ENCODE measurements around the gene SORBS2. TPM values are rescaled to one million over a fixed set of nuclear protein-coding genes. Genes with fewer than 3 reads are reported as not detected.

SORBS2 gene
- polyA plus RNA-seq, 2 of the 4 experiments (the other 2 are of a cell fraction), result 0.23 to 0.90 TPM

DNA sequence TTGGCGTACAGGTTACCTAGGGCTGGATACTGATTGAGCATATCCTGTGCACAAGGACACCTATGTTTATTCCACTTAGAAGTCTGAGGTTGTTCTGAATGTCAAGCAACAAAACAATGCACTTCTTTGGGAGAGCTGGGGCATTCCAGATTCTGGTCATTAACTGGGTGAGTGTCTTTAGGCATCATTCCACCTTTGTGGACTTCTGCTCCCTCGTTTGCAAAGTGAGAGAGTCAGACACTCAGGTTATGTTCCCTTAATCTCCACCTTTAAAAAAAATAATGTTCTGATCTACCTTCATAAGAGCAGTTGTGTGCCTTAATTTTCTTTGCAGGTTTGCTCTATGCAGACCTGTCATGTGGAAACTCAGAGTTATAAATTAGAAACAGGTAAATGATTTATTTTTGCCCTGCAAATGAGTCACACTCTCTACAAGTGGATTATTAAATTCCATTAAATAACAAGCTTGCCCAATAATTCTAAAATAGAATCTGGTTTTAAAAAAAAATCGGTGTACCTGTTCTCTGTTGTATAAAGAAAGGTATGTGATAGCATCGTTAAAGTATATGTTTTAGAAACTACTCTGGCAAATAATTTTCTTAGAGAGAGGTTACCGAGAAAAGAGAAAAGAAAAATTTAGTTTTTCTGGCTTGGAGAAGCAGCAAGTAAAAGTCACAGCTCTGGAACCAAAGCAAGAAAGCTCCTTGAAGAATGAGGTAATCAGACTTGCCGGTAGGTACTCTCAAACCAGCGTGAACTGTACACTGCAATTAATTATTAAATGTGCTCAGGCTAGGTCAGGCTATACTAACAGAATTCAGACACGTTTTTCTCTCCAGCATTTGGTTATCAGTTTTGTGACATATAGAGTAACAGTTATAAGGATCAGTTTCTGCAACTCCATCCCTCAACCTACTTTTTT is 93.2 kb downstream of the SORBS2 start:
- Histone ChIP-seq H3K4me3 (no peak overlapping the region), H3K4me2 (no peak overlapping the region), H3K4me1 (peaks cover 6% of the 10 kb centered on the region; the same call in 2 of the 3 replicates), H3K9me3 (no peaks in the 10 kb centered on the region), H3K27ac (no peak overlapping the region; a peak in 1 of 6 replicates)
- WGBS (ENCODE audit: missing lambda C conversion rate), result 26% methylated on average over 8 of the region's 8 CpGs
- no peak for FAIRE-seq
- ChIA-PET POLR2A (no interaction called here), CTCF (interaction anchor here (0.6 to 0.7 kb wide), 2 partner anchors 8 to 18 kb away, joined by 3 read pairs; no protein-coding TSS in a partner anchor)
- TF ChIP-seq HOXB13 (CRISPR knock-in tag; IDR thresholded peaks at IDR 0.05; ENCODE audit: low read depth) (no peak), HEYL (CRISPR knock-in tag; IDR thresholded peaks at IDR 0.05) (no peak), ZSCAN20 (CRISPR knock-in tag; IDR thresholded peaks at IDR 0.05) (no peak), MAZ (IDR thresholded peaks at IDR 0.05; ENCODE audit: borderline replicate concordance, low read depth, low read length) (no peak), BHLHE40 (IDR thresholded peaks at IDR 0.05; ENCODE audit: low read depth, low read length) (no peak), NPAS2 (CRISPR knock-in tag; IDR thresholded peaks at IDR 0.05; ENCODE audit: borderline replicate concordance) (no peak), KDM1A (IDR thresholded peaks at IDR 0.05; ENCODE audit: low read depth) (no peak), POLR2A (IDR thresholded peaks at IDR 0.05; ENCODE audit: low read length) (no peak)
- TF ChIP-seq, protein P1, sequence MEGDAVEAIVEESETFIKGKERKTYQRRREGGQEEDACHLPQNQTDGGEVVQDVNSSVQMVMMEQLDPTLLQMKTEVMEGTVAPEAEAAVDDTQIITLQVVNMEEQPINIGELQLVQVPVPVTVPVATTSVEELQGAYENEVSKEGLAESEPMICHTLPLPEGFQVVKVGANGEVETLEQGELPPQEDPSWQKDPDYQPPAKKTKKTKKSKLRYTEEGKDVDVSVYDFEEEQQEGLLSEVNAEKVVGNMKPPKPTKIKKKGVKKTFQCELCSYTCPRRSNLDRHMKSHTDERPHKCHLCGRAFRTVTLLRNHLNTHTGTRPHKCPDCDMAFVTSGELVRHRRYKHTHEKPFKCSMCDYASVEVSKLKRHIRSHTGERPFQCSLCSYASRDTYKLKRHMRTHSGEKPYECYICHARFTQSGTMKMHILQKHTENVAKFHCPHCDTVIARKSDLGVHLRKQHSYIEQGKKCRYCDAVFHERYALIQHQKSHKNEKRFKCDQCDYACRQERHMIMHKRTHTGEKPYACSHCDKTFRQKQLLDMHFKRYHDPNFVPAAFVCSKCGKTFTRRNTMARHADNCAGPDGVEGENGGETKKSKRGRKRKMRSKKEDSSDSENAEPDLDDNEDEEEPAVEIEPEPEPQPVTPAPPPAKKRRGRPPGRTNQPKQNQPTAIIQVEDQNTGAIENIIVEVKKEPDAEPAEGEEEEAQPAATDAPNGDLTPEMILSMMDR (IDR thresholded peaks at IDR 0.05), result no peak
- TF ChIP-seq, protein P2, sequence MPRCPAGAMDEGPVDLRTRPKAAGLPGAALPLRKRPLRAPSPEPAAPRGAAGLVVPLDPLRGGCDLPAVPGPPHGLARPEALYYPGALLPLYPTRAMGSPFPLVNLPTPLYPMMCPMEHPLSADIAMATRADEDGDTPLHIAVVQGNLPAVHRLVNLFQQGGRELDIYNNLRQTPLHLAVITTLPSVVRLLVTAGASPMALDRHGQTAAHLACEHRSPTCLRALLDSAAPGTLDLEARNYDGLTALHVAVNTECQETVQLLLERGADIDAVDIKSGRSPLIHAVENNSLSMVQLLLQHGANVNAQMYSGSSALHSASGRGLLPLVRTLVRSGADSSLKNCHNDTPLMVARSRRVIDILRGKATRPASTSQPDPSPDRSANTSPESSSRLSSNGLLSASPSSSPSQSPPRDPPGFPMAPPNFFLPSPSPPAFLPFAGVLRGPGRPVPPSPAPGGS (IDR thresholded peaks at IDR 0.05), result no peak
- TF ChIP-seq, protein P3, sequence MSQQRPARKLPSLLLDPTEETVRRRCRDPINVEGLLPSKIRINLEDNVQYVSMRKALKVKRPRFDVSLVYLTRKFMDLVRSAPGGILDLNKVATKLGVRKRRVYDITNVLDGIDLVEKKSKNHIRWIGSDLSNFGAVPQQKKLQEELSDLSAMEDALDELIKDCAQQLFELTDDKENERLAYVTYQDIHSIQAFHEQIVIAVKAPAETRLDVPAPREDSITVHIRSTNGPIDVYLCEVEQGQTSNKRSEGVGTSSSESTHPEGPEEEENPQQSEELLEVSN (IDR thresholded peaks at IDR 0.05; ENCODE audit: borderline replicate concordance, low read depth), result no peak
- TF ChIP-seq, protein P4, sequence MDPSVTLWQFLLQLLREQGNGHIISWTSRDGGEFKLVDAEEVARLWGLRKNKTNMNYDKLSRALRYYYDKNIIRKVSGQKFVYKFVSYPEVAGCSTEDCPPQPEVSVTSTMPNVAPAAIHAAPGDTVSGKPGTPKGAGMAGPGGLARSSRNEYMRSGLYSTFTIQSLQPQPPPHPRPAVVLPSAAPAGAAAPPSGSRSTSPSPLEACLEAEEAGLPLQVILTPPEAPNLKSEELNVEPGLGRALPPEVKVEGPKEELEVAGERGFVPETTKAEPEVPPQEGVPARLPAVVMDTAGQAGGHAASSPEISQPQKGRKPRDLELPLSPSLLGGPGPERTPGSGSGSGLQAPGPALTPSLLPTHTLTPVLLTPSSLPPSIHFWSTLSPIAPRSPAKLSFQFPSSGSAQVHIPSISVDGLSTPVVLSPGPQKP (IDR thresholded peaks at IDR 0.05; ENCODE audit: low read depth, low read length), result no peak
- DNase-seq (ENCODE audit: low read depth in 1 of 2, low spot score in 1 of 2), result no peak
- no peak for ATAC-seq

DNA sequence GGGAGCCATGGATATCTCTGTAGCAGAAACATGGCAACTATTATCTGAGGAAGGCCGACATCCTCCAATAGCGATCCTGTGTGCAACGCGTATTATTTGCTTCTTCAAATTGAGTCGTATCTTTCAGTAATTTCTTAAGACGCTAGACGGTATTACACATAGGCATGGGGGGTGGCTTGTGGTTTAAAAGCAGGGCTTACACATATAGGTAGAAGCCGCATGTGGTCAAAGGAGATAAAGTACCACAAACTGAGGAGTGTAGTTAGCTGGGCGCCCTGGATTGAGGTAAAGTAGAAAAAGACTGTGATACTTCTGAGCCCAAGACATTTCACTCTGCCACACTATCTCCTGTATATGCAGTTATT is 94.6 kb downstream of the SORBS2 start:
- Histone ChIP-seq H3K27ac (no peak overlapping the region), H3K4me2 (no peak overlapping the region), H3K4me1 (peaks cover 9% of the 10 kb centered on the region; the same call in 2 of the 3 replicates), H3K4me3 (no peak overlapping the region), H3K9me3 (no peaks in the 10 kb centered on the region)
- DNase-seq (ENCODE audit: low read depth in 1 of 2, low spot score in 1 of 2) (no peak), FAIRE-seq (no peak), ATAC-seq (no peak)
- 92% methylated on average over 9 of the region's 9 CpGs for WGBS (ENCODE audit: missing lambda C conversion rate)
- POLR2A ChIA-PET, result no interaction called here
- CTCF ChIA-PET, result no interaction called here
- TF ChIP-seq ZSCAN20 (CRISPR knock-in tag; IDR thresholded peaks at IDR 0.05), result no peak
- TF ChIP-seq NR3C1 (IDR thresholded peaks at IDR 0.05), result no peak
- TF ChIP-seq ESRRA (IDR thresholded peaks at IDR 0.05; ENCODE audit: borderline replicate concordance, low read length), result no peak
- TF ChIP-seq RAD21 (conservative IDR thresholded peaks at IDR 0.05 in 1 of 2, IDR thresholded peaks at IDR 0.05 in 1 of 2), result no peak
- no peak for TF ChIP-seq HOXA7 (CRISPR knock-in tag; IDR thresholded peaks at IDR 0.05)
- TF ChIP-seq CHD4 (IDR thresholded peaks at IDR 0.05; ENCODE audit: borderline replicate concordance), result no peak
- no peak for TF ChIP-seq TP53 (CRISPR knock-in tag; IDR thresholded peaks at IDR 0.05)
- TF ChIP-seq MAFK (IDR thresholded peaks at IDR 0.05; ENCODE audit: partially characterized antibody), result no peak
- TF ChIP-seq, protein P5, sequence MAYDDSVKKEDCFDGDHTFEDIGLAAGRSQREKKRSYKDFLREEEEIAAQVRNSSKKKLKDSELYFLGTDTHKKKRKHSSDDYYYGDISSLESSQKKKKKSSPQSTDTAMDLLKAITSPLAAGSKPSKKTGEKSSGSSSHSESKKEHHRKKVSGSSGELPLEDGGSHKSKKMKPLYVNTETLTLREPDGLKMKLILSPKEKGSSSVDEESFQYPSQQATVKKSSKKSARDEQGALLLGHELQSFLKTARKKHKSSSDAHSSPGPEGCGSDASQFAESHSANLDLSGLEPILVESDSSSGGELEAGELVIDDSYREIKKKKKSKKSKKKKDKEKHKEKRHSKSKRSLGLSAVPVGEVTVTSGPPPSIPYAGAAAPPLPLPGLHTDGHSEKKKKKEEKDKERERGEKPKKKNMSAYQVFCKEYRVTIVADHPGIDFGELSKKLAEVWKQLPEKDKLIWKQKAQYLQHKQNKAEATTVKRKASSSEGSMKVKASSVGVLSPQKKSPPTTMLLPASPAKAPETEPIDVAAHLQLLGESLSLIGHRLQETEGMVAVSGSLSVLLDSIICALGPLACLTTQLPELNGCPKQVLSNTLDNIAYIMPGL (CRISPR knock-in tag; IDR thresholded peaks at IDR 0.05; ENCODE audit: borderline replicate concordance), result no peak
- TF ChIP-seq FOSL2 (IDR thresholded peaks at IDR 0.05), result no peak
- TF ChIP-seq FOSL2 (CRISPR knock-in tag; IDR thresholded peaks at IDR 0.05), result no peak
- no peak for TF ChIP-seq ZNF302 (CRISPR knock-in tag; IDR thresholded peaks at IDR 0.05)
- no peak for TF ChIP-seq KDM5A (IDR thresholded peaks at IDR 0.05)
- TF ChIP-seq FOSB (CRISPR knock-in tag; IDR thresholded peaks at IDR 0.05), result no peak
- TF ChIP-seq, protein P6, sequence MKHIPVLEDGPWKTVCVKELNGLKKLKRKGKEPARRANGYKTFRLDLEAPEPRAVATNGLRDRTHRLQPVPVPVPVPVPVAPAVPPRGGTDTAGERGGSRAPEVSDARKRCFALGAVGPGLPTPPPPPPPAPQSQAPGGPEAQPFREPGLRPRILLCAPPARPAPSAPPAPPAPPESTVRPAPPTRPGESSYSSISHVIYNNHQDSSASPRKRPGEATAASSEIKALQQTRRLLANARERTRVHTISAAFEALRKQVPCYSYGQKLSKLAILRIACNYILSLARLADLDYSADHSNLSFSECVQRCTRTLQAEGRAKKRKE (CRISPR knock-in tag; IDR thresholded peaks at IDR 0.05; ENCODE audit: low read depth), result no peak
